ENCODE measurements around the gene ZNF268.

ZNF268 gene

DNA sequence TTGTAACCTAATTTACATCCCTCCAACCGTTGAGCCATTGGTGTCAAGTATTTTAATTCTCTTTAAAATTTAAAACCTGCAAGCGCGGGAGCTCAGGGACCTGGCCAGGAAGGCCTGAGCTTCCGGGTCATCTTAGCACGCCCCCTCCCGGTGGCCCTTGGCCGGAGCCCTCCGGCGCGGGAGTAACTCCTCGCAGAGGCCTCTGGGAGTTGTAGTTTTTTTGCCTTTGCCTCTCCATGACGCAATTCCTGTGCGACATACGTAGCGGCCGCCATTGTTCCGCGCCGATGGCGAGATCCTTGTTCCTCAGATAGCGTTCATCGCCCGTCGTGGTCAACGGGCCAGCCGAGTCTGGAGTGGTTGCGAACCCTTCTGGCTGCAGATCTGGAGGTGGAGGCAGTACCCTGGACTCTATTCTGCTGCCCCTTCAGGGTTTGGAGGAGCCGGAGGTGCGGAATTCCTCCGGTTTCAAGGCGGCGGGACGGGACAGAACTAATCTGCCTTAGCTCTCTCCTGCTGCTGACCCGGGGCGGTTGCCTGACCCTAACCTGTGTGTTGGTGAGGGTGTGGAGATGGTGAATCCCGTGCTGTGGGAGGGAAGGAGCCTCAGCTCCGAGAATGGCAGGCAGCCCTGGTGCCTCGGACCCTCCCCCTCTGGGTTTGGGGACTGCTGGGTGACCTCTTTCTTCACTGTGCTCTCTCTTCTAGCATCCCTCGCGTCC, at the start of gene ZNF268:
Gene ZNF268, plus strand, starts transcription at position 258 of the 722 bp plus-strand sequence. CDS start 503 bp downstream, outside the sequence.
- peak; percentile 84 for DNase-seq (ENCODE audit: low read depth)
- in situ Hi-C loops (cut with HindIII; ENCODE audit: low sequenced_read_pairs) = no loop called here
- TF ChIP-seq, protein P1, sequence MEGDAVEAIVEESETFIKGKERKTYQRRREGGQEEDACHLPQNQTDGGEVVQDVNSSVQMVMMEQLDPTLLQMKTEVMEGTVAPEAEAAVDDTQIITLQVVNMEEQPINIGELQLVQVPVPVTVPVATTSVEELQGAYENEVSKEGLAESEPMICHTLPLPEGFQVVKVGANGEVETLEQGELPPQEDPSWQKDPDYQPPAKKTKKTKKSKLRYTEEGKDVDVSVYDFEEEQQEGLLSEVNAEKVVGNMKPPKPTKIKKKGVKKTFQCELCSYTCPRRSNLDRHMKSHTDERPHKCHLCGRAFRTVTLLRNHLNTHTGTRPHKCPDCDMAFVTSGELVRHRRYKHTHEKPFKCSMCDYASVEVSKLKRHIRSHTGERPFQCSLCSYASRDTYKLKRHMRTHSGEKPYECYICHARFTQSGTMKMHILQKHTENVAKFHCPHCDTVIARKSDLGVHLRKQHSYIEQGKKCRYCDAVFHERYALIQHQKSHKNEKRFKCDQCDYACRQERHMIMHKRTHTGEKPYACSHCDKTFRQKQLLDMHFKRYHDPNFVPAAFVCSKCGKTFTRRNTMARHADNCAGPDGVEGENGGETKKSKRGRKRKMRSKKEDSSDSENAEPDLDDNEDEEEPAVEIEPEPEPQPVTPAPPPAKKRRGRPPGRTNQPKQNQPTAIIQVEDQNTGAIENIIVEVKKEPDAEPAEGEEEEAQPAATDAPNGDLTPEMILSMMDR (IDR thresholded peaks at IDR 0.05; ENCODE audit: low read depth, low read length, missing control alignments) = peak; percentile 91
- peak within 1 kb of the TSS; percentile 76 for H3K4me3 ChIP-seq (ENCODE audit: low read depth, low read length)

DNA sequence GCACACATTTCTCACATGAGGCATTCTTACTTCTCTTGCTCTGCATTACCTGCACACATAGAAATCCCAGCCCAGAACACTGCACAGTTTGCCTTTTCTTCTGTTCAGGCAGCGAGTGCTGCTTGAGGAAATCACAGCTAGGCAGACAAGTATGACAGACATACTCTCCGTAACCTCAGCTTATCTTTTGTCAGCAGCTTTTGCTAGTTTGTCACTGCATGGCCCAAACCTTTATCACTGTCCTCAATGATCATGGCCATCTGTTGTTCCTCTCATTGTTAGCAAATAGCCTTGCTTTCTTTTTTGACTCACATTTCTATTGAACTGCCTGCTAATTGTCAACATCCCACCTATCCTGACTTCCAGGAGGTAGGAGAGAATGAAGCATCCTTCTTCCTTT, 45.5 kb upstream of the ZNF268 start:
- in situ Hi-C loops (cut with HindIII; ENCODE audit: low sequenced_read_pairs) = no loop called here
- no peak overlapping the region for H3K4me3 ChIP-seq (ENCODE audit: low read depth, low read length)
- DNase-seq (ENCODE audit: low read depth) = no peak
- TF ChIP-seq, protein P1 (IDR thresholded peaks at IDR 0.05; ENCODE audit: low read depth, low read length, missing control alignments) = no peak

DNA sequence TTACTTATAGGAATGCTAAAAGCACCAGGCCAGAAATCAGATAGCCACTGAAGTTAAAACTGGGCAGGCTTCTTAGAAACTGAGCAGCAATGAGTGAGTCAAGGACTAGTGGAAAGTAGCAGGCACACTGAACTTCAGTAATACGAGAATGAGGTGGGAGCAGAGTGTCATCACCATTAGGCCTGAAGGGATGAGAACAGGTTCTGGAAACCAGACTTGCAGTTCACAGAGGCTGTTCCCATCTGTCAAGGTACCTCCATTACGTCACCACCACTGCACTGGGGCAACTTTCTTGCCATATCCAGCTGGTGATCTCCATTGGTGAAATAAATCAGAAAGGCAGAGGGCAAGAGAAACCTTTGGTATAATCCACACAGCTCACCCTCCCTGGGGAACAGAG, 35.3 kb upstream of the ZNF268 start:
- in situ Hi-C loops (cut with HindIII; ENCODE audit: low sequenced_read_pairs) = no loop called here
- no peak overlapping the region for H3K4me3 ChIP-seq (ENCODE audit: low read depth, low read length)
- DNase-seq (ENCODE audit: low read depth) = no peak

DNA sequence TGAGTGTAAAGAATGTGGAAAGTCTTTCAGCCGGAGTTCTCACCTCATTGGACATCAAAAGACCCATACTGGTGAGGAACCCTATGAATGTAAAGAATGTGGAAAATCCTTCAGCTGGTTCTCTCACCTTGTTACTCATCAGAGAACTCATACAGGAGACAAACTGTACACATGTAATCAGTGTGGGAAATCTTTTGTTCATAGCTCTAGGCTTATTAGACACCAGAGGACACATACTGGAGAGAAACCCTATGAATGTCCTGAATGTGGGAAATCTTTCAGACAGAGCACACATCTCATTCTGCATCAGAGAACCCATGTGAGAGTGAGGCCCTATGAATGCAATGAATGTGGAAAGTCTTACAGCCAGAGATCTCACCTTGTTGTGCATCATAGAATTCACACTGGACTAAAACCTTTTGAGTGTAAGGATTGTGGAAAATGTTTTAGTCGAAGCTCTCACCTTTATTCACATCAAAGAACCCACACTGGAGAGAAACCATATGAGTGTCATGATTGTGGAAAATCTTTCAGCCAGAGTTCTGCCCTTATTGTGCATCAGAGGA, 25.1 kb upstream of the ZNF268 start:
- DNase-seq (ENCODE audit: low read depth) = no peak
- H3K4me3 ChIP-seq (ENCODE audit: low read depth, low read length) = no peak overlapping the region
- in situ Hi-C loops (cut with HindIII; ENCODE audit: low sequenced_read_pairs) = no loop called here
- TF ChIP-seq, protein P1 (IDR thresholded peaks at IDR 0.05; ENCODE audit: low read depth, low read length, missing control alignments) = no peak

More for the DNA sequence above, 35.3 kb upstream of the ZNF268 start:
- TF ChIP-seq, protein P1 (IDR thresholded peaks at IDR 0.05; ENCODE audit: low read depth, low read length, missing control alignments) = no peak

DNA sequence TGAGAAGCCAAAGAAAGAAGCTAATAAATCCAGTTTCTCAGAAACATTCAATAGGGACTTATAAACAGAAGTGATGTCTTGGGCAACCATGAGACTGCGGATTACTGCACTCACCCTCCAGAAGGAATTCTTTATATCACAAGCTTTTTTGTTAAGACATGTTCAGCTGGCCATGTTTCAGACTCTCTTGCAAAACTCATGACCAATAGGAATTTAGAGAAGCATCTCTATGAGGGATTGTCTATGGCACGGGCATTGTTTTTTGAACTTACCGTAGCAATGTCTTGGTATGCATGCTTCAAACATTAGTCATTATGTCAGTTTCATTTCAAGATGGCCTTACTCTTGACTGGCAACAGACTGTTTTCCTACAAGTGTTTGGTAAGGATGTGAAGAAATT, 15.5 kb upstream of the ZNF268 start:
- no peak overlapping the region for H3K4me3 ChIP-seq (ENCODE audit: low read depth, low read length)
- no peak for DNase-seq (ENCODE audit: low read depth)
- in situ Hi-C loops (cut with HindIII; ENCODE audit: low sequenced_read_pairs) = no loop called here
- TF ChIP-seq, protein P1 (IDR thresholded peaks at IDR 0.05; ENCODE audit: low read depth, low read length, missing control alignments) = no peak

DNA sequence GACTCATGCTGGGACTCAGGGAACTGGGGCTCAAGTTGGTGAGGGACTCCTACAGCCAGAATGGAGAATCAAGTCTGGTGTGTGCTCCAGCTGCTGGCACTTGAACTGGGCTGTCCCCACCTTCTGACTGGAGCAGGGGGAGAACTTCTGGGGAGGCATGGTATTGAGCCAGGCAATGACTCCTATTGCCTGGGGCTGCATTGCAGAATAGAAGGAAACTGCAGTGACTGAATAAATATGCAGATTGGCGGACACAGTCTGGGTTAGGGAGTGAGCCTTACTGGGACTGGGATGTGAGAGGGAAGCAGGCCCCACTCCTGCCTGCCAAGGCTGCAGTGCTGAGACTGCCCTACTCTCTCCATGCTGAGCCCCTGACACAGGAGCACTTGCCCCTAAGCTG, 8.8 kb upstream of the ZNF268 start:
- TF ChIP-seq, protein P1 (IDR thresholded peaks at IDR 0.05; ENCODE audit: low read depth, low read length, missing control alignments) = no peak
- in situ Hi-C loops (cut with HindIII; ENCODE audit: low sequenced_read_pairs) = no loop called here
- no peak for DNase-seq (ENCODE audit: low read depth)
- no peak overlapping the region for H3K4me3 ChIP-seq (ENCODE audit: low read depth, low read length)
